Sciatic nerve (tissue), 2 donors: ENCODE data around the gene ALDH3B1. TPM values are rescaled to one million over a fixed set of nuclear protein-coding genes. Genes with fewer than 3 reads are reported as not detected.

Experiments used
- ATAC-seq: fragments of 200-7000 bp; cut with Tn5 transposase; one replicate; pipeline ENCODE4 v1.9.1; 2020; ENCODE audit warnings: mild to moderate bottlenecking, moderate library complexity
- DNase-seq: peaks from one replicate; pipeline ENCODE4 v3.0.0-alpha.2; 2020; ENCODE audit warnings: low spot score
- intact Hi-C: fragments of 100-400 bp; cut with DNase I; formaldehyde crosslinking; loops from one replicate; pipeline ENCODE4 v1.14.2; 2022
- total RNA-seq: library from RNA; stranded (reverse); fragmentation: NEBNext Ultra II Directional; extraction: Animal tissue kit (Norgen Biotek cat#: 25700); gene quantifications from one replicate; pipeline ENCODE4 v1.2.1, GENCODE V29; 2021
- donor health status: DM: no; HTN: no; CAD: no.
- donor health status: DM: no; HTN: no; CAD: no.

The ALDH3B1 gene
- total RNA-seq, 1 donor from 2014 or later, result 46.7 TPM

- ATAC-seq (no peak), DNase-seq (no peak)
- intact Hi-C loops, result no loop called here
Measured at GRCh38 chr11:68024508-68024907, 14.4 kb downstream of the ALDH3B1 start.

GRCh38 chr11:68025047-68025446 is 14.9 kb downstream of the ALDH3B1 start:
- no peak for ATAC-seq
- no peak for DNase-seq
- intact Hi-C loops, result no loop called here

- intact Hi-C loops, result no loop called here
- DNase-seq (no peak), ATAC-seq (no peak)
Measured at GRCh38 chr11:68026391-68027105, 16.4 kb downstream of the ALDH3B1 start.

- no peak for DNase-seq
- ATAC-seq, result no peak
- intact Hi-C loops, result no loop called here
Measured at GRCh38 chr11:68027667-68028066, 17.5 kb downstream of the ALDH3B1 start.

GRCh38 chr11:68028802-68029545 is 18.8 kb downstream of the ALDH3B1 start:
- ATAC-seq, result no peak
- DNase-seq, result no peak
- intact Hi-C loops, result no loop called here

GRCh38 chr11:68030318-68031143 is 20.4 kb downstream of the ALDH3B1 start, which contains the start of gene NDUFS8:
Gene NDUFS8 (plus strand): TSS chr11:68030681. CDS start chr11:68032152, 1,471 bp downstream.
- intact Hi-C loops, result loop anchor here (10.0 kb wide), 1 partner anchor 94 kb away; the partner anchor contains the start of gene CHKA
- DNase-seq, result peak; percentile 98
- ATAC-seq, result peak; percentile 98

- intact Hi-C loops, result loop anchor here (10.0 kb wide), 1 partner anchor 94 kb away; the partner anchor contains the start of gene CHKA
- ATAC-seq (no peak), DNase-seq (no peak)
Measured at GRCh38 chr11:68031144-68031464, 21.0 kb downstream of the ALDH3B1 start.

GRCh38 chr11:68032003-68032402 is 21.9 kb downstream of the ALDH3B1 start:
- intact Hi-C loops, result loop anchor here (10.0 kb wide), 1 partner anchor 93 kb away; the partner anchor contains the start of gene CHKA
- ATAC-seq, result no peak
- no peak for DNase-seq

- ATAC-seq (no peak), DNase-seq (no peak)
- intact Hi-C loops, result loop anchor here (10.0 kb wide), 1 partner anchor 92 kb away; the partner anchor contains the start of gene CHKA
Measured at GRCh38 chr11:68032997-68033707, 23.0 kb downstream of the ALDH3B1 start.

GRCh38 chr11:68033708-68034045 is 23.6 kb downstream of the ALDH3B1 start:
- intact Hi-C loops, result loop anchor here (10.0 kb wide), 1 partner anchor 91 kb away; the partner anchor contains the start of gene CHKA
- ATAC-seq (no peak), DNase-seq (no peak)

- DNase-seq, result no peak
- no peak for ATAC-seq
- intact Hi-C loops, result loop anchor here (10.0 kb wide), 1 partner anchor 89 kb away; the partner anchor contains the start of gene CHKA
Measured at GRCh38 chr11:68035266-68035876, 25.2 kb downstream of the ALDH3B1 start.

- ATAC-seq (no peak), DNase-seq (no peak)
- intact Hi-C loops, result loop anchor here (10.0 kb wide), 1 partner anchor 89 kb away; the partner anchor contains the start of gene CHKA
Measured at GRCh38 chr11:68036141-68036716, 26.1 kb downstream of the ALDH3B1 start.

GRCh38 chr11:68036717-68037239 is 26.7 kb downstream of the ALDH3B1 start:
- DNase-seq, result no peak
- peak; percentile 32 for ATAC-seq
- intact Hi-C loops, result loop anchor here (10.0 kb wide), 1 partner anchor 88 kb away; the partner anchor contains the start of gene CHKA

GRCh38 chr11:68037411-68038225 is 27.5 kb downstream of the ALDH3B1 start:
- intact Hi-C loops, result loop anchor here (10.0 kb wide), 1 partner anchor 87 kb away; the partner anchor contains the start of gene CHKA
- ATAC-seq (no peak), DNase-seq (no peak)

- intact Hi-C loops, result loop anchor here (10.0 kb wide), 1 partner anchor 87 kb away; the partner anchor contains the start of gene CHKA
- peak; percentile 9 for ATAC-seq
- DNase-seq, result peak; percentile 63
Measured at GRCh38 chr11:68038226-68038717, 28.1 kb downstream of the ALDH3B1 start.
